GM12891 (cell line): ENCODE results near the gene FAM110C.

ENCODE experiments used
- POLR2A ChIP-seq: IDR thresholded peaks from 2 replicates; pipeline ENCODE4 v1.6.1; 2011; ENCODE audit warnings: low read depth, low read length, control low read depth
- POLR2AphosphoS5 ChIP-seq: IDR thresholded peaks from 2 replicates; pipeline ENCODE4 v1.6.1; 2011; ENCODE audit warnings: low read depth, low read length, control low read depth
- SPI1 ChIP-seq: IDR thresholded peaks from 2 replicates; pipeline ENCODE4 v1.6.1; 2011; ENCODE audit warnings: low read depth, low read length, control low read depth
- TAF1 ChIP-seq: IDR thresholded peaks from 2 replicates; pipeline ENCODE4 v1.6.1; 2011; ENCODE audit warnings: low read depth, low read length, control low read depth

DNA sequence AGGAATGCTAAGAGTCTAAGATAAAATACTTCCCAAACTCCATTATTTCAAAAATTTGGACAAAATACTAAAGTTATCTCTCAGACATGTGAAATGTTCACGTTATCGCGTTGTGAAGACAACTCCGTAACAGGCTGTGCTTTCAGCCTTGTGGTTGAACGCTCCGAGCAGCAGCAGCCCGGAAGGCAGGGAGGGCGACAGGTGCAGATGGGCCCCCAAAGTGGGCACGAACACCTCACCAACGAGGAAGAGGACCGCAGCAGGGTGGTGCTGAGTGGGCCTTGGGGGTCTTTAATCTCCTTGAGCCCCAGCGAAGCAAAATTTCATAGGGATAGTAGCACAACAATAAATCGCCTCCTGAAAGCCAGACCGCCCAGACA, 1.0 kb upstream of the FAM110C start:
- TF ChIP-seq POLR2A (no peak), POLR2AphosphoS5 (no peak), TAF1 (no peak), SPI1 (no peak)
